ENCODE results near the gene NTHL1.
"Not testable (repeated sequence)": the region's sequence is repeated elsewhere in the genome, so short reads cannot be mapped to it uniquely, and the experiment has no call there.

NTHL1 gene

DNA sequence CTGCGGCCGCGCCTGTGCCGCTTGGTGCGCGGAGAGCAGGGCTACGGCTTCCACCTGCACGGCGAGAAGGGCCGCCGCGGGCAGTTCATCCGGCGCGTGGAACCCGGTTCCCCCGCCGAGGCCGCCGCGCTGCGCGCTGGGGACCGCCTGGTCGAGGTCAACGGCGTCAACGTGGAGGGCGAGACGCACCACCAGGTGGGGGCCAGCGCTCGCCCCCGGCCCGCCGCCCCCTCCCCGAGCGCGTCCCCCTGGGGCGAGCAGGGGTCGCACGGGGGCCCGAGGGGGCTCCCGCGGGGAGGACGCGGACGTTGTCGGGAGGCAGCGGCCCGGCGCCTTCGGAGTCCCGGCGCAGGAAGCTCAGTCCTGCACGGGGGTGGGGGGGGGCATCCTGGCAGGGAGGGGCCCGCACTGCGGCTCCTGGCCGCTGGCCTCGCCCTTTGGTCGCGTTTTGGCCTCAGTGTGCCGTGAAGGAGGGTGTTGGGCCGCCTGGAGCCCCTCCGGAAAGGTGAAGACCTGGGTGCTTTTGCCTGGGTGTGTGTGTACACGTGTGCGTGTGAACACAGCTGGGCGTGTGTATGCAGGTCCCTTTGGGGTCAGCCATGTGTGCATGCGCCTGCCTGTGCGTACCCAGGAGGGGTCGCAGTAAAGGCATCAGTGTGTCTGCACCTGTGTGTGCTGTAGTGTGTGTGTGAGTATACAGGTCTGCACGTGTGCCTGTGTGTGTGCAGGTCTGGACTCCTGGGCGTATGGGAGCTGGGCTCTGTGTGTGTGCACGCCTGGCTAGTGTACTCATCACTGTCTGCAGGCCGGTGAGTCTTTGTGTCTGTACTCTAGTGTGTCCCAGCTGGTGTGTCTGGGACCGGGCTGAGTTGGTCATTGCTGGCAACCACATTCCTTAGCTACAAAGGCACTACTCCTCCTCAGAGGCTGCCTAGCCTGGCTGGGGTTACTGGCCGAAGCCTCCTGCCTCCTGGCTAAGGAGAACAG, 20.3 kb downstream of the NTHL1 start:
- no peak for DNase-seq

DNA sequence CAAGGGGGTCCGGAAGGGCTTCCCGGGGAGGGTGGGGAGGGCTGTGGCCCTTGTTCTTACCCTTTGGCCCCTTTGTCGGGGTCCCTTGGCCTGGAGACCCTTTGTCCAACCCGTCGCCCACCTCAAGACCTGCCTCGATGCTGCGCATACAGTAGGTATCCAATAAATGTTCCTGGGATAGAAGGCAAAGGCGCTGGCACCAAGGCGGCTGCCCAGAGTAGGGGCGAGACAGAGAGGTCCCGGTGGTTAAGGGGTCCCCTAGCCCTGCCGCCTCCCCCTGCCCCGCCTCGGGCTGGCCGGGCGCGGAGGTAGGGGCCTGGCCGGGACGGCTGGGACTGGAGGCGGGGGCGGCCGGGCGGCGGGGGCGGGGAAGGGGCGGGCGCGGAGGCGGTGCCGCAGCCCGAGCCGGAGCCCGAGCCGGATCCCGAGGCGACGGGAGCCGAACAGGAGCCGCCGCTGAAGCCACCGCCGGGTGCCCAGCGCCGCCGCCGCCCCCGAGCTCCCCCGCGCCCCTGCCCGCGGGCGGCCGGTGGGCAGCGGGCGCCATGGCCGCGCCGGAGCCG, 21.1 kb downstream of the NTHL1 start, which contains the start of gene NHERF2:
Gene NHERF2 (plus strand): TSS at position 442 of the 563 bp plus-strand sequence. CDS start 104 bp downstream, at position 546.
- DNase-seq: no peak

DNA sequence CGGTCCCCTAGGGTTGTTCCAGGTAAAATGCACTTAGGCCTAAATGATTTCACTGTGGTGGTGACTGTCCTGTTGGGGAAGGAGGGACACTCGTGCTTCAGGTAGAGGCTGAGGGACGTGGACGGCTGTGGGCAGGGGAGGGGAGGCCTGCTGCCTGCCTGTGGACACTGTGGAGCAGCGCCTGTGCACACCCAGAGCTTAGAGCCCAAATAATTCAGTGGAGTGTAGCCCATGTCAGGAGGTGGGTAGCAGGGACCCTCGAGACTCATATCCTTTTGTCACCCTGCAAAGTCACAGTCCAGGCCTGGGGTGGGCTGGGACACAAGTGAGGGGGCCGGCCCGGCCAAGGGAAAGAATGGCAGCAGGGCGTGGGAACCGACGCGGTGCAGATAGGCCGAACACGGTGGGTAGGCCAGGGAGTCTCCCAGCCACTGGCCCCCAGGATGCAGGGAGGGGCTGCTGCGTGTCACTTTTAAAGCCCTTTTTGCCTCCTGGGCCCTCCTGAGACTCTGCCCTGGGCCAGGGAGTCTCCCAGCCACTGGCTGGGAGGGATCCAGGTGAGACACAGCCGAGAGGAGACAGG, 21.7 kb downstream of the NTHL1 start:
- DNase-seq: no peak

DNA sequence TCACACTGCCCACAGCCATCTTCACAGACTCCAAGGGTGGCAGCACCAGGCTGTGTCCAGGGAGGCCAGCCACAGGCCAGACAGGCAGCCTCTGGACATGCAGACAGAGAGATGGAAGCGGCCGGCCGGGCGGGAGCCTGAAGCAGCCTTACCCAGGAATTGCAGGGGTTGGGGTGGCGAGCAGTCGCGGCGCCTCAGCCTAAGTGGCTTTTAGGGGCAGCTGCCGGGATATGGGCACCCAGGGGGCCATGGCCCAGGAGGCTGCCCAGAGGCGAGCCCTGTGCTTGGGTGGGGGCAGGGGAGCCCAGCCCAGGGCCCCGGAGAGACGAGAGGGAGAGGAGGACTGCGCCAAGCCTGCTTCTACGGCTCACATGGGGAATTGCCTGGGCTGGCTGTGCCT, 22.4 kb downstream of the NTHL1 start:
- DNase-seq: no peak

GRCh38 chr16:2024032-2024420, 23.6 kb downstream of the NTHL1 start:
- no peak for DNase-seq

DNA sequence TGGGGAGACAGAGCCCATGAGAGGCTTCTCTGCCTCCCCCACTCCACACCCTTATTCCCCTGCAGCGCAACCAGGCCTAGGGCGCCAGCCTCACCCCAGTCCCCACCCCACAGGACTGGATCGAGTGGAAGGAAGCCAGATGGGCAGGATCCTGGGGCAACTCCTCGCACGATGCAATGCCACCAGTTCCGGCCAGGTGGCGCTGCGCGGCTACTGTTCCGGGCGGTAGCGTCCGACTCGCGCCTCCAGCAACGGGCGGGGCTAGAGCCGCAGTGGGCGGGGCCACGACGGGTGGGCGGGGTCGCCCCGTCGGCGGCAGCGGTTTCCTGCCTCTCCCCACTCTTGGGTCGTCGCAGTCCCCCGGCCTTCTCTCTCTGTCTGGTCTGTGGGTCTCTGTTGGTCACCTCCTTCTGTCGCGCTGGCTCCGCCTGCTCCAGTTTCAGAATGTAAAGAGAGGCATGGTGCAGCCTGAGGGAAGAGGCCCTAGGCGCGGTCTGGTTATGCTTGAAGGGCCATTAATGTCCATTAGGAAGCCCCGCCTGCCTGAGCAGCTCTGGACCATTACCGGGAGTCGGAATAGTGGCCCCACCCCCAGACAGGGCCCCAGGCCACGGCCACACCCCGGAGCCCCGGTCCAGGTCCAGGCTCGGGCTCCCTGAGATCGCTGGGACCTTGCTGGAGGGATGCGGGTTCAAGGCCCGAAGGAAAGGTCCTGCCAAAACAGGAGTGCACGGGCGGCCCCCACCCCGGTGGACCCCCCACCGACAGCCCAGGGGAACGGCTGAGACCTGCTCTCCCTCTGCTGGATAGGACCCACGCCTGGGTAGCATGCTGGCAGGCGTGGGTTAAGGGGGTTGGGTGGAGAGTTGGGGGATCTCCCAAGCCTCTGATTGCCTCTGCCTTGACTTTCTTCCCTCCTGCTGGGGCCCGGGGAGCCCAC, 24.3 kb downstream of the NTHL1 start:
- DNase-seq: peak; percentile 70

DNA sequence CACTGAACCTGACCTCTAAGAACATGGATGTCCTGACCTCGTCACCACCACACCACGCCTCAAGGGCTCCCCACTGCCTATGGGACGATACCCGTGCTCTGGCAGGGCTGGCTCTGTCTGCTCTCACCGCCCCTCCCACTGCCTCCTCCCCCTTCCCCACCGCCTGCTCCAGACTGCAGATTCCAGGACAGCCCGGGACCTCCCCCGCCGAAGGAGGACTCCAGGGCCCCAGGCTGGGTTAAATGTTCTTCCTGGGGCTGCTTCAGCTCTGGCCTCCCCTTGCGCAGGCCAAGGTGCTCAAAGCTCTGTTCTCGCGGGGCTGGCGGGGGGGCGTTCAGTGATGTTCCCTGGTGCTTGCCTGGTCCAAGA, 24.9 kb downstream of the NTHL1 start:
- DNase-seq: no peak

DNA sequence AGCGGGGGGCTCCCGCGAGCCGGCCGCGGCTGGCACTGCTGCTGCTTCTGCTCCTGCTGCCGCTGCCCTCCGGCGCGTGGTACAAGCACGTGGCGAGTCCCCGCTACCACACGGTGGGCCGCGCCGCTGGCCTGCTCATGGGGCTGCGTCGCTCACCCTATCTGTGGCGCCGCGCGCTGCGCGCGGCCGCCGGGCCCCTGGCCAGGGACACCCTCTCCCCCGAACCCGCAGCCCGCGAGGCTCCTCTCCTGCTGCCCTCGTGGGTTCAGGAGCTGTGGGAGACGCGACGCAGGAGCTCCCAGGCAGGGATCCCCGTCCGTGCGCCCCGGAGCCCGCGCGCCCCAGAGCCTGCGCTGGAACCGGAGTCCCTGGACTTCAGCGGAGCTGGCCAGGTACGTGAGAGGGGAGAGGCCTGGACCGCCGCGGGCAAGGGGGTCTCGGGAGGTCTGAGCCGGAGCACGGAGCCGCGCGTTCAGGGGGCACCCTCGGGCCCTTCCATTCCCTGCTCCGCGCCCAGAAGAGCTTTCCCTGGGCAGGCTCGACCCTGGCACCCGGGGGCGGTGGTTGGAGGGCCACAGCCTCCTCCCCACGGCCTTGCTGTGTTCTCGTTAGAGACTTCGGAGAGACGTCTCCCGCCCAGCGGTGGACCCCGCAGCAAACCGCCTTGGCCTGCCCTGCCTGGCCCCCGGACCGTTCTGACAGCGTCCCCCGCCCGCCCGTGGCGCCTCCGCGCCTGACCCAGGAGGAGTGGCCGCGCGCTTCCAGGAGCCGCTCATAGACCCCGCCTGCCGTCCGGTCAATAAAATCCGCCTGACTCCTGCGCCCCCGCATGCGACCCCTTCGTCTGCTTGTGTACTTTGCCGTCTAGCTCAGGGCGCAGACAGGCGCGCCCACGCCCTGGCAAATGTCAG, 27.5 kb downstream of the NTHL1 start:
- DNase-seq: no peak

DNA sequence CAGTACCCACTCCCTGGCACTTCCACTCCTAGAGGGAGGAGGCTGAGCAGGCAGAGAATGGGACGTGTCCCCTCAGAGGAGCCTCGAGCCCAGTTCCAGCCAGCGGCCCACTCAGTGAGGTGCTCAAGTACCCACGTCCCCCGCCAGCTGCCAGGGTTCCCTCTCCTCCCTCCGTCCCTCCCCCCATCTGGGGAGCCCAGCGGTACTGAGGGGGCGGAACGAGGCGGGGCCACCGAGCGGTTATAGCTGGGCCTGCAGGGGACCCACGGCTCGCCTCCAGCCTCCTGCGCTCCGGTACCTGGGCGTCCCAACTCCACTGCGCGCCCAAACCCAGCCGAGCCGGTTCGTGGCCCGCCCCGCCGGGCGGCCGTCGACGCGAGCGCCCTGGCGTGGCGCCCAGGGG, 28.1 kb downstream of the NTHL1 start, which contains the start of gene NPW:
Gene NPW (plus strand): TSS at position 268 of the 403 bp plus-strand sequence.
- DNase-seq: no peak

GRCh38 chr16:2016407-2016922, 31.2 kb downstream of the NTHL1 start:
- DNase-seq: no peak

GRCh38 chr16:2015947-2016208, 31.8 kb downstream of the NTHL1 start:
- DNase-seq: no peak

- DNase-seq: no peak
Observed at GRCh38 chr16:2015117-2015946, 32.3 kb downstream of the NTHL1 start.

DNA sequence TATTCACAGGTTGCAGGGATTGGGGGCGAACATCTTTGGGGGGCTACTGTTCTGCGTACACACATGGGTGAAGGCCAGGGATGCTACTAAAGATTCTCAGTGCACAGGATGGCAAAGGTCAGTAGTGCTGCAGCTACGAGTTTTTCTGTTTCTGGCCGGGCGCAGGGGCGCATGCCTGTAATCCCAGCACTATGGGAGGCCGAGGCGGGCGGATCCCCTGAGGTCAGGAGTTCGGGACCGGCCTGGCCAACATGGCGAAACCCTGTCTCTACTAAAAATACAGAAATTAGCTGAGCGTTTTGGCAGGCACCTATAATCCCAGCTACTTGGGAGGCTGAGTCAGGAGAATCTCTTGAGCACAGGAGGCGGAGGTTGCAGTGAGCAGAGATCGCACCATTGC, 34.1 kb downstream of the NTHL1 start:
- no peak for DNase-seq

- DNase-seq: not testable (repeated sequence)
Observed at GRCh38 chr16:2011726-2012125, 35.9 kb downstream of the NTHL1 start.

DNA sequence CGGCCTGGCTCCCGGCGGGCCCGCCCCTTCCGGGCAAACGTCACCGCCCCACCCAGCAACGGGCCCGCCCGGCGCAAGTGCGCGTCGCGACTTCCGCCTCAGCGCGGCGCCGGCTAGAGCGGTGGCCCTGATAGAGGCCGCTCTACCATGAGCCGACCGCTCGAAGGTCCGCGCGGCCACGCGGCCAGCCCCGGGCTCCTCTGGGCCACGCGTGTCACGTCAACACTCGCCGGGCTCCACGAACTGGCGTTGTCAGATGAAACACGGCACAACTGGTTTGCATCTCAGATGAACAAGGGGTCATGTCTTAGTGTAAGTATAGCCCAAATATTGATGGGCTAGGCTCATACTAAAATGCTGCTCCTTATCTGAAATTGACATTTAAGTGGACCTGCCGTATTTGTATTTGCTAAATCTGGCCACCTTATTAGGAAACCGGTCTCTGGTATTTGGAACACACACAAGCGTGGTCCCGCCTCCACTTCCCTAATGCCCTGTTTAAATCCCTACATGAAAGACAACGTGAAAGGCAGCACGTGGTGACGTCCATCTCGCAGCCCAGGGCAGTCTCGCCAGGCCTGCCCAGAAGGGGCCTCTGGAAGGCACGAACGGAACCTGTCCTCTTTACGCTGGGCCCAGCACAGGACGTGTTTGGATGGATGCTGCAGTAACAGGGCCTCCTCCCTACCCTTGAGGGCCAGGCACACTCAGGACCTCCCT, 37.7 kb downstream of the NTHL1 start, which contains the start of gene ZNF598:
Gene ZNF598 (minus strand): TSS at position 31 of the 720 bp plus-strand sequence.
- no peak for DNase-seq

GRCh38 chr16:2009164-2009711, 38.4 kb downstream of the NTHL1 start:
- DNase-seq: no peak

DNA sequence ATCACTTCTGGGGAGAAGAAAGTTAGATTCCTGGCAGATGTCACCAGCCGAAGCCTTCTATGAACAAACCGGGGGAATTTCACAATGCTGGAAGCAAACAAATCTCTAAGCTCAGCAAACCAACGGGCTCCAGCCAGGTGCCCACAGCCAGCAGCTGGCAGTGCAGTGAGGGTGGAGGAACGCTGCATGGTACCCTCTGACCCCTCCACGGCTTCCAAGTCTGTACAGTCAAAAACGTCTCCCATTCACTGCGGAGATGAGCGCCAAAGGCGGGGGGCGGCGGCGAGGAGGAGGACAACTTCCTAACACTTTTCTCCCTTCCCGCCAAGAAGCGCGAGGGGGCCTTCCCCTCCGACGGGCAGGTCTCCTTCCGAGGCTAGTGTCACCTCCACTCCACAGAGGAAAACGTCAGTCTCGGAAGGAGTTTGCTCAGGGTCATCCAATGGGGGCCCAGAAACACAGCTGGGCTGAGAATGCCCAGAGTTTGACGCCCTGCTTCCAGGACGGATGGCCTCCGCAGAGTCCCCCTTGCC, 38.9 kb downstream of the NTHL1 start:
- no peak for DNase-seq

GRCh38 chr16:2008009-2008526, 39.6 kb downstream of the NTHL1 start:
- no peak for DNase-seq
